Measurements from ENCODE around the gene DAW1.

DAW1 gene

DNA sequence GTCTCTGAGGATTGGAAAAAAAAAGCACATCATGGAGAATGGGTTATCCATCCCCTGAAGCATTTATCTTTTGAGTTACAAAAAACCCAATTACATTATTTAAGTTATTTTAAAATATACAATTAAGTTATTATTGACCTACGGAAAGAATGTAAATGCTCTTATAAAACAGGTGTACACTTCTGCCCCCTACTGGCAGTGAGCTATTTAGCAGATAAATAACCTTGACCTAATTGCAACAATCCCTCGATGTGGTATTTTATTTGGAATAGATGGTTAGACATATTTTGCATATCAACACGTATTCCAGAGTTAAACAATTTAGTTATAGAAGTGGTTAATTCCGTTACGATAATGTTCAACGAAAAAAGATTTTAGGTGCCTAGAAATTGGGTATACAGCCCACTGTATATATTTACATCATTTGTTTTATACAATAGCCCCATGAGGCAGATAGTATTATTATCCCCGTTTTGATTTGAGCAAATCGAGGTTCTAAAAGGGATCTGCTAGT lies 9.1 kb upstream of the DAW1 start:
- DNase-seq, result peak; percentile 40

DNA sequence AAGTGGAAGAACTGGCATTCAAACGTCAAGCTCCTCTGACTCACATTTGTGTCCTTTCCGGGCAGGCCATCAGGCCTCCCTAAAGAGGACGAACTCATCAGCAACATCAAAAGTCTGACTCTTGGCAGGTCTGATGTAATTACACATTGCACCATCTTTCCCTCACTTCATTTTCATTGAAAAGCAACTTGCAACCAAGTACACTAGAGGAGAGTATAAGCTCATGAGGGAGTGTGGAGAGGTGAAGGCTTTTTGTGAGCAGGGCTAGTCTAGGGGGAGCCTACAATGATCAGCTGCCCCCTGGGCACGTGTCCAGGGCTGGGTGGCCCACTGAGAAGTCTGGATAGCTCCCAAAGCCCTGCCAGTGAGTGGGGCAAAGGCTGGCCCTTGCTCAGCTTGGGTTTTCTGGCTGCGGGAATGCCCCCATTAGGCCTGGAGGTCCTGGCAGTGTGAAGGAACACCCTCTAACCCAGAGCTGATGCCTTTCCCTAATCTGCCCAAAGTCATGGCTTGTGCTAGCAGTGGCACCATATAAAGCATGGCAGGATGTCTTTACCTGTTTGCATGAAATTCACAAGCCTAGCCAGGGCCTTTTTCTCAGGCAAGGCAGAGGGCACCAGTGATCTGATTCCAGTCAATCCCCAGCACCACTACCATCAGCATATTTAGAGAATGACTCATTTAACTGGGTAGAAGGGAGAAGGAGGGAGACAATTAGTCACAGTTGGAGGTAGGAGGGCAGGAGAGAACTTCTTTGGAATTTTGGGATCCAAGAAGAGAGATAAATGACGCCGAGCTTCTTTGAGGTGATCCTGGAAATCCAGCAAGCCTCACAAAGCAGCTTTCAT lies 8.5 kb upstream of the DAW1 start:
- no peak for DNase-seq

DNA sequence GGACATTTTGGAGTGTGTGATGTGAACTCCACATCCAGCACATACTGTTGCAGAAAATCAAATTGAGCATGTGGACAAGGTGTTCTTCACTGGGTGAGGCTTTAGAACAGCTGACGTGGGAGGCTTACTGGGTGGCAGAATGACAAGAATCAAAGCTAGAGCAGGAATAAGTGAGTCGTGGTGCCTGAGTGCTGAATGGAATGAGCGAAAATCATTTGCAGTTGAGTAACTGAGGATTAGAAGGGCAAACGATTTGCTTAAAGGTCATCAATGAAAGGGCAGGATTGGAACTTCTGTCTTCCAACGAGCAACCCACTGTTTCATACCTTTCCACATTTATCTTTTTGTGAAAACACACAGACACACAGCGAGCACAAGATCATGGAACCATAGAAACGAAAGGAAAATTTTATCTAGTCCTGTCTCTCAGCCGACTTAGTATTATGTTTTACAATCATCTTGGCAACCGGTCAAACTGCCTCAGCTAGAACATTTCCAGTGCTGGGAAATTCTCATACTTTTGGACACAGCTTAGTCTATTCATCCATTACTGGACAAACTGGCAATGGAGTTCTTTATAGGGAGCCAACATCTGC lies 7.2 kb upstream of the DAW1 start:
- DNase-seq, result no peak

DNA sequence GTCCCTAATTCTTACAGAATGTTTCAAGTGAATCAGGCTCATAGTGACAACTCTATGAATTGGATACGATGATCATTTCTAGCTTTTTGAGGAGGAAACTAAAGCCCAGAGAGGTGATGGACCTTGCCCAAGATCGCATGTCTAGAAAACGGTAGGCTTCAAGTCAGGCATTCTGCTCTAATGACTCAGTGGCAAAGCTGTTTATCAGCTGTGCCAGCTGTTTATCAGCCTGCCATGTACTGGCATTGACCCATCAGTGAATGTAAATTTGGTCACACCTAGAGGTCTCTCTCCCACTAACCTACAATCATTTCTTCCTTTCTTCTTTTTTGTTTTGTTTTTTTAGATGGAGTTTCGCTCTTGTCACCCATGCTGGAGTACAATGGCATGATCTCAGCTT lies 6.1 kb upstream of the DAW1 start:
- no peak for DNase-seq

DNA sequence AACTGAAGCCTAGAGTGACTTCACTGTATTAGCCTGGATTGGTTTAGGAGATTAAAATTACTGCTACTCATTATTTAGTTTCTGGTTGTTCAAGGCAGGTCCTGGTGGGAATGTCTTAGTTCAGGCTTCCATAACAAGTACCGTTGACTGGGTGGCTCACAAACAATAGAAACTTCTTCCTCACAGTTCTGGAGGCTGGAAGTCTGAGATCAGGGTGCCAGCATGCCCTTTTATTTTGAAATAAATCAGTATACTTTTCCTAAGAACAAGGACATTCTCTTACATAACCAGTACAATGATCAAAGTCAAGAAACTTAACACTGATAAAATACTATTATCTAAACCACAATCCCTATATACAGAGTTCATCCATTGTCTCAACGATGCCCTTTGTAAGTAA lies 4.0 kb upstream of the DAW1 start:
- no peak for DNase-seq

DNA sequence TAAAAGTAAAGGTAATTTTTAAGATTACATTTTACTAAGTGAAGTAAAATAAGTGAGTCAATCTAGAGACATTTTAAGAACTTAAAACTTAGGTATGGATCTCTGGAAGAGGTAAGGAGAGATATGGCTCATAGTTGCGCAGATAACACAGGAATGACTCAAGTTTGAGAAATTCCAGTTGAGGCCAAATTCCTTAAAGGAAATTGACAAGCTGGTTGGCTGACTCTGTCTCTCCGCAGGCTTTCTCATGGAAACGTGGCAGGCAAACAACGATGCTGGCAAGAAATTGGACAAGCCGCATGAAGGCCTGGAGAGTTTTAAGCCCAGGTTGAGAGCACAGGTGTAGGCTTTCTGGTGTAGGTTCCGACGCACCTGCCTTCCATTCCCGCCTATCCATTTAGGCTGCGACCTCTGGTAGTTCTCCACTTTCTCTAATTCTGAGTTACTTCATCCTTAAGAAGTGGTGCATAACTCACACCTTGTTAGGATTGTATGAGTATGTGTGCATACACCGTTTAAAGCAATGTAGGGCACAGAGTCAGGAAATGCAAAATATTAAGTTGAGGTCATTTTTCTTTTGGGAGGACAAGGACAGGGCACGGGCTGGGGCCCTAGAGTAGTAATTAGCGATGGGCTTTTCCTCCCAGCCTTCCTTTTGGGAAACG lies 589 bp upstream of the DAW1 start:
- DNase-seq, result no peak

DNA sequence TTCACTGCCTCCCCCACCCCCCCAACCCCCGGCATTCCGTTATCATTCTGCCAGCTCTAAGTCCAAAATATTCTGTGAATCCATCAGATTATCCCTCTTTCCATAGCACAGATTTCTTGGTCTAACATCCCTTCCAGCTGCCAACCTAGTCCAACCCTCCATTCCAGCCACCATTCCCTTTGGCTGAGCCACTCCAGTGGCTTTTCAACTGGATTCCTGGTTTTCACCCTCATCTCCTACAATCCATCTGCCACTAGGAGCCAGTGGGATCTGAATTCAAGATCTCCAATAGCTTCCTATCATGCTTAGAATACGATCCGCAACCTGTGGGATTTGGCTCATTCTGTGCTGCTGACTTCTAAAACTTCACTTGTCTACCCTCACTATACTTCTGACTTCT lies 1.2 kb downstream of the DAW1 start:
- no peak for DNase-seq

DNA sequence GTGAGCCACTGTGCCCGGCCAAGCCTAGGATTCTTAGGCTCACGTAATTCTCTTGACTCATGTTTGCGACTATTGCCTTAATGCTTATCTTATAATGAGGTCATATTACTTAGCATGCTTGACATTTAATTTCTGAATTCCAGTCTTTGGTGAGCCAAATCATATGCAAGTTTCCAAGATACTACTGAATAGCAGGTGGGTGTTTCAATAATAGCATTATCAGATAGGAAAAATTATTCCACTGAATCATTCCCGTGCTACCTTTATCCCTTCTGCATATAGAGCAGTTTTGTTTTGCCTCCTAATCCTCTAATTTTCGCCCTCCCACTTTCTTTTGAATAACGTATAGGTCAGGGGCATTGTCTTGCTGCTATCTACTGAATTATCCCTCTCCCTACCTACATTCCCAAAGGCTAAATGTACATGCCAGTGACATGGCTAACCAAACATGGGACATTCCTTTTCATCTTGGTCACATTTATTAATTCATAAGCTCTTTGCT lies 4.9 kb downstream of the DAW1 start:
- no peak for DNase-seq

DNA sequence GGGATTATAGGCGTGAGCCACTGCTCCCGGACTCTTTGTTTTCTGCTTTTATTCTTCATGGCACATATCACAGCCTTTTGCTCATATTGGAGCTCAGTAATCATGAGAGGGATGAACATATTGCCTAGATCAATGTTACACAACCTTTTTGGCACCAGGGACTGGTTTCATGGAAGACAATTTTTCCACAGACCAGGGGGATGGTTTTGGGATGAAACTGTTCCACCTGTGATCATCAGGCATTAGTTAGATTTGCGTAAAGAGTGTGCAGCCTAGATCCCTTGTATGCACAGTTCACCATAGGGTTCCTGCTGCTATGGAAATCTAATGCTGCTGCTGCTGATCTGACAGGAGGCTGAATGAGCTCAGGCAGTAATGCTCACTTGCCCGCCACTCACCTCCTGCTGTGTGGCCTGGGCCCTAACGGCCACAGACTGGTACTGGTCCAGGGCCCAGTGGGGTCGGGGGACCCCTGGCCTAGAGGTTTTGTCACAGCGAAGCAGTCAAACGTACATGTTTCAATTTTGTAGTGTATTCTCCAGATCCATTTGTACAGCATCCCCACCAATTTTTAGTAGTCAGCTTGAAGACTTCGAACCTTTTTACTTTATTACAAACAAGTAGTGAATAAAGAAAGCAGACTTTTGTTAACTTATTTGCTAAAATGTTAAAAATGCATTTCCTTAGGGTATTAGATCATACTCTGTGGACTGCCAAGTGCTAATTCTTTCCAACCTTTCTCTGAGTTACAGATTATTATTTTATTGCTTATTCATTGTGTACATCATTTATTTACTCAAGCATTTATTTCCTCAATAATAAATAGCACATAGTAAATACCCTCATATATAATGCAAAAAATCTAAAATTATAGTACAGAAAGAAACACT lies 6.2 kb downstream of the DAW1 start:
- no peak for DNase-seq

DNA sequence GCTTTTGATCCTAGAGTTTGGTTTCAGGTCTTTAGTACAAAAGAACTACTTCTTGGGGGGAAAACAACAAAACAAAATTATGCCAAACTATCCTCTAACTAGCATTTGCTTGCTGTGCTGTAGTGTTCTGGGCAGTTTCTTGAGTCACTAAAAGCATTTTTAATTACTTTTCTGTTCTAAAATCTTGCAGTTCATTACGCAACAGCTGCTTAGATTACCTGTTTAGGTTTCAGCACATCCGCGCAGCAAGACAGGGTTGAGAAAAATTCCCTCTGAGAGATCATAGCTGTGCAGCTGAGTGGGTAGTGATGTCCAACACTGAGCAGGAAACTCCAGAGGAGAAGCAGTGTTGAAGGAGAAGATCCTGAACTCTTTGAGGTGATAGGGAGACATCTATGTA lies 9.0 kb downstream of the DAW1 start:
- DNase-seq, result no peak

DNA sequence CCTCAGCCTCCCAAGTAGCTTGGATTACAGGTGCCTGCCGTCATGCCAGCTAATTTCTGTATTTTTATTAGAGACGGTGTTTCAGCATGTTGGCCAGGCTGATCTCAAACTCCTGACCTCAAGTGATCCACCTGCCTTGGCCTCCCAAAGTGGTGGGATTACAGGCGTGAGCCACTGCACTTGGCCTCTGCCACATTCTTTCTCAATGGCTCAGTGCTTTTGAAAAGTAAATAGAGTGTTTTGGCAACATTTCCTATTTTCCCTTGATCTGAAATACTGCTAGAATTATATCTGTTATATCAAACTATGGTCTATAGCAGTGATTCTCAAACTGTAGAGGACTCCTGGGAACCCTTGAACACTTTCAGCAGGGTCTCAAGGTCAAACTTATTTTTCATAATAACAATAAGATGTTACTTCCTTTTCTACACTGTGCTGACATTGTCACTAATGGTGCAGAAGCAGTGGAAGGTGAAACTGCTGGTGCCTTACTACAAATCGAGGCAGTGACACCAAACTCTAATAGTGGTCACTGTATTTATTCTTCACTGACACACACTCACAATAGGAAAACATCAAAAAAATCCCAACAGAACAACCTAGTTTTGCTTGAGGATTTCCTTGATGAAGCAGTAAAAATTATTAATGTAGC lies 10.6 kb downstream of the DAW1 start:
- no peak for DNase-seq

DNA sequence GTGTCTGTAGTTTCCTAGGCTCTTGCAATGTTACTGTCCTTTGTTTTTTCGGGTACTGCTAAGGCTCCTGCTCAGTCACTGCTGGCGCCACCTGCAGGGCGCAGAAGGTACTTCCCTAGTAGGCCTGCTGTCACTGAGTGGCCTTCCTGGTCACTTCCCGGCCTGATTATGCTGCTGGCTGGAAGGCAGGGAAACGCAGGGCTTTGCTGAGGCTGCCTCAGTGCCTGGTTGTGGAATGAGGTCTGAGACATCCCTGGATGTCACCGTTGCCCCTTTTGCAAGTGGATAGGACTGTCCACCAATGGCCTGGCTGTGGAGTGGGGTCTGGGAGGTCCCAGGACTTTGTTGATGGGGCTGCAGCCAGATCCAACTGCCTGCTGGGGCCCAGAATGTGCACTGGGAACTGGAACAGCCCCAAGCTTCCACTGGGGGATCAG lies 13.1 kb downstream of the DAW1 start:
- peak; percentile 74 for DNase-seq

DNA sequence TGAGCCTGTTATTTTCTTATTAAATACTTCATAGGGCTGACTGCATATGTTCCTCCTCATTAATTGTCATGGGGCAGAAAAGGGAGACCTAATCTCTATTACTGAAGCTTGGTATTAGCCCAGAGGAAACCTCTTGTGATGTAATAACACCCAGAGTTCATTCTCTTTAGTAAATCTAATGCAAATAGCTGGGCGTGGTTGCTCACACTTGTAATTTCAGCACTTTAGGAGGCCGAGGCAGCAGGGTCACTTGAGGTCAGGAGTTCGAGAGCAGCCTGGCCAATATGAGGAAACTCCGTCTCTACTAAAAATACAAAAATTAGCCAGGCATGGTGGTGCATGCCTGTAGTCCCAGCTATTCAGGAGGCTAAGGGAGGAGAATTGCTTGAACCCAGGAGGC lies 14.7 kb downstream of the DAW1 start:
- DNase-seq, result no peak

DNA sequence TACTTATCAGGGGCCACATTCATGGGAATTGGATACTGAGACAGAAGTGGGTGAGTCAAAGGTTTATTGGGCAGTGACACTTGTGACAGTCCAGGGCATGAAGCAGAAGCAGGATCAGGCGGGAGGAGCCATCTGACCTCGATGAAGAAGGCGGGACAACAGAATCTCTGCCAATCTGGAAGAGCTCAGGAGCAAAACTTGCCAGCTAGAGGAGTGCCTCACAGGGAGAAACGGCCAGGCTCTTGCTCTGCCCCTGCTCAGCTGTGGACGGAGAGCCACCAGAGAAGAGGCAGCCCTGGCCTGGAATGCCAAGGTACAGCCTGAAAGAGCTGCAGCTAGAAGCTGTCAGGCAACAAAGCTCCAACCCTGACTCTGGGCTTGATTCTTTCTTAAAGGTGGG lies 16.9 kb downstream of the DAW1 start:
- no peak for DNase-seq

DNA sequence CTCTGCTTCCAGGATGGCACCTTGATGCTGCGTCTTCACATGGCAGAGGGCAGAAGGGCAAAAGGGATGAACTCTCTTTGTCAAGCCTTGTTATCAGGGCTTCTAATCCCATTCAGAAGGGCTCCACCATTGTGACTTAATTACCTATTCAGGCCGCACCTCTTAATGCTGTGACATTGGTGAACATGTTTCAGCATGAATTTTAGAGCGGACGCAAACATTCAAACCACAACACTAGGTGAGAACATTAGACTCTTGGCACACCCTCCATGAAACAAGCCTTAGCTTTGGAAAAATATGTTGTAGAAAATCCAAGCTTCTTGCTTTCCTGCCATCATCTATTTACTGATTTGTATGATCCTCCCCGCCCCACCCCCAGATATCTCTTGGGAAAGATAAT lies 17.9 kb downstream of the DAW1 start:
- no peak for DNase-seq

DNA sequence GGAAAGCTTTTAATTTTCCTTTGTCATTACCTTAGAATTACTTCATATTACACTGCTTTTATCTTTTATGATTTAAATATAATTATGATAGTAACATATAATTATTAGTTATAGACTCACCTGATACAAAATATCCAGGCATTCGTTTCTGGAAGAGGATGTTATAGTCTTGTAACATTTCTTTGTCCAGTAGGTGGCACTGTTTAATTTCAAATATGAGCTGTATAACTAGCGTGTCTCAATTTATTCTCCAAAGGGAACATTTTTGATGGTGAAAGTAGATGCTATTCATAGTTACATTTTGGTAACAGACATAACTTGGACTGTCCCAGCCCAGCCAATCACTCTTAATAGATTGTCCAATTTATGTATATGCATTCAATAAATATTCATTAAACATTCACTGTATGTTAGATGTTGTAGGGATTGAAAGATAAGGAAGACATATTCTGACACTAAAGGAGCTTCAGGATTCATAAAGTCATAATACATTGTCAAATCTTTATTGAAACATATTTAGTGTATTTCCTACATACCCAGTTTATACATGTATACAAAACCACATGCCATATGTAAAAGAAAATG lies 19.2 kb downstream of the DAW1 start:
- DNase-seq, result no peak

DNA sequence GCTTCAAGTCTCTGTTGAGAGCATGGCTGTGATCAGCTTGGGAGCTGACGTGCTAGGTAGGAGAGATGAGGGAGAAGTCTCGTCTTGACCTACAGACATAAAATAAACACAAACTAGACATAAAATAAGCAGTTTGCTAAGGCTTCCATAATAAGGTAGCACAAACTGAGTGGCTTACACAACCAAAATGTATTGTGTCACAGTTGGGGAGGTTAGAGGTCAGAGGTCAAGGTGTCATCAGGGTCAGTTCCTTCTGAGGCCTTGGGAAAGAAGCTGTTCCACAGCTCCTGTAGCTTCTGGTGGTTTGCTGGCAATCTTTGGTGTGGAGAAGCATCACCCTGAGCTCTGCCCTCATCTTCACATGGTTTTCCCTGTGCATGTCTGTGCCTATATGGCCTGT lies 20.2 kb downstream of the DAW1 start:
- no peak for DNase-seq

DNA sequence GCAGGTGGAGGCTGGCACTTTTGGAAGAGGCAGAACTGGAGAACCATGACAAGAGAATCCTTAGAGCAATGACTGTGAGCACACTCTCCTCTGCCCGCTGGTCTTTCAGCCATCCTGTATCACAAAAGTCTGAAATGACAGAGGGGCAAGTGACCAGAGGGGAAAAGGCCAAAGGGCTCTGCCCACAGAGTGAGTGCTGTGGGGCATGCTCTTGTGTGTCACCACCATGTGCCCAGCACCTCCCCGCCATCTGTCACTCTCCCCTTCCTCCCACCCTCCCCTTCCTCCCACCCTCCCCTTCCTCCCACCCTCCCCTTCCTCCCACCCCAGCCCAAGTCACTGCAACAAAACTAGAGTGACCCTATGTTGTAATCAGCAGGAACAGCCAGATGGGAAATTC lies 31.9 kb downstream of the DAW1 start:
- DNase-seq, result no peak

DNA sequence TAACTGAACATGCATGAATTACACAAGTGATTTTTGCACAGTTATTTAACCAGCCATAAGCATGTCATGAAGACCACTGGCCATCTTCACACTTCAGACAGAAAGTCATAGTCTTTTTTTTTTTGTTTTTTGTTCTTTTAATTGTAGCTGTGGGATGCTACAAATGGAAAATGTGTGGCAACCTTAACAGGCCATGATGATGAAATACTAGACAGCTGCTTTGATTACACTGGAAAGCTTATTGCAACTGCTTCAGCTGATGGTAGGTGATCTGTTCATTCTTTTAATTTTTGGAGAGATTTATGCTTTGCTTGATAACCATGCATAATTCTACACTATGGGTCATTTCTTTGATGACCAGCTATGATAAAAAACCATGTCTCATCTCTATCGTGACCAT lies 35.6 kb downstream of the DAW1 start:
- no peak for DNase-seq

DNA sequence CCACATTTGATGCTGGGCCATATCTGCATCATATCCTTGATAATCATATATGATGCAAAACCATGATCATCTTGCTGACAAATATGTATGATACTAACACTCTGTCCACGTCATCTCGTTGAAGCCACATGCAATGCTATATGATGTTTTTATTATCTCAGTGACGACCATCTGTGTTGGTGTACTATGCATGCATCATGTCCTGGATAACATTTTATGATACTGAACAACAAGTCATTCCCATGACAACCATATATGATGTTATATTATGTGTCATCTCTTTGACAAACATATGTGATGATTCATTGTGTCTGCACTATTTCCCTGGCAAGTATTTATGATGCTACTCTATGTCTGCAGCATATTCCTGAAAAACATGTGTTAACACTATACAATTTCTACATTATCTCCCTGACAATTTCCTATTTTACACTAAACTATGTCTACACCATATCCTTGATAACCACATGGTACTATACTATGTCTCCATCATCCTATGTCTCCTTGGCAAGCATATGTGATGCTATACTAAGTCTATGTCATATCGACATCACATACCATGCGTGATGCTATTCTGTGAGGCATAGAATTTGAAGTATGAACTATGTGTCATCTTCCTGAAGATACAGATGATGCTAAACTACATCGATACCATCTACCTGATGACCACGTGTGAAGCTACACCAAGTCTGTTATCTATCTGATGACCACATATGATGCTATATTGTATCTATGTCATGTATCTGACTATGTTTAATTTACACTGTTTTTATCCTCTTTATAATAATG lies 37.0 kb downstream of the DAW1 start:
- DNase-seq, result no peak

DNA sequence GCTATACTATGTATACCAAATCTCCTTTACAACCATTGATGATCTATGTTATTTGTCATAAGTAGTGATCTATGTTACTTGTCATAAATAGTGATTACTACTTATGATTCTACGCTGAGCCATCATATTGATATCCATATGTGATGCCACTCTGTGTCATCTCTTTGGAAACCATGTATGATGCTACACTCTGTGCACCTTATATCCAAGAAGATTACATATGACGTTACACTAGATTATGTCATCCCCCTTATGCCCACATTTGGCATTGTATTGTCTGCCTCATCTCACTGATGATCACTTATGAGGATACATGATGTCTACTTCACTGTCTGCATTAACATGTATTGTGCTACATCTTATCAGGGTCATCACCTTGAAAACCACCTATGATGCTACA lies 42.9 kb downstream of the DAW1 start:
- DNase-seq, result no peak
